Keratinocyte (primary cell): ENCODE data around the gene B3GLCT. TPM values are rescaled to one million over a fixed set of nuclear protein-coding genes. Genes with fewer than 3 reads are reported as not detected.

ENCODE experiments used
- DNase-seq: peaks from one replicate; pipeline ENCODE4 v3.0.0-alpha.2; 2011; ENCODE audit warnings: low read depth, missing footprints, low spot score
- FAIRE-seq: peaks from 2 replicates; lab custom pipeline; 2011; peaks lifted over from hg19 to GRCh38; lab: Jason Lieb, UNC
- H2AFZ ChIP-seq: 2 replicates; pipeline ENCODE4 v1.6.0; 2012; ENCODE audit warnings: low read length, control low read depth, inconsistent platforms; ENCODE audit not compliant: control insufficient read depth
- H3K27ac ChIP-seq: 2 replicates; pipeline ENCODE4 v1.5.1; 2011; ENCODE audit warnings: low read length; ENCODE audit not compliant: control insufficient read depth, insufficient read depth
- H3K27me3 ChIP-seq: 3 replicates; pipeline ENCODE4 v1.6.0; 2011; ENCODE audit warnings: low read length; ENCODE audit not compliant: control insufficient read depth, insufficient read depth; ENCODE audit errors: extremely low read depth
- H3K36me3 ChIP-seq, 2 experiments: 2 replicates in 1 of 2; 3 replicates in 1 of 2; pipeline ENCODE4 v1.5.1; 2011; ENCODE audit warnings: low read length in 2 of 2, mild to moderate bottlenecking in 1 of 2; ENCODE audit not compliant: control insufficient read depth in 2 of 2, insufficient read depth in 2 of 2; ENCODE audit errors: extremely low read depth in 1 of 2
- H3K4me1 ChIP-seq: 3 replicates; pipeline ENCODE4 v1.5.1; 2011; ENCODE audit warnings: low read length; ENCODE audit not compliant: control insufficient read depth, insufficient read depth; ENCODE audit errors: extremely low read depth
- H3K4me2 ChIP-seq: 3 replicates; pipeline ENCODE4 v1.6.0; 2011; ENCODE audit warnings: low read depth, low read length; ENCODE audit not compliant: control insufficient read depth, insufficient read depth; ENCODE audit errors: extremely low read depth
- H3K4me3 ChIP-seq, 3 experiments: fragments of 200-600 bp in 1 of 3; sonication (generic) in 1 of 3; 2 replicates in 2 of 3; 3 replicates in 1 of 3; pipeline ENCODE4 v1.5.1; 2011 to 2016; ENCODE audit warnings: low read length in 3 of 3, mild to moderate bottlenecking in 3 of 3, control low read depth in 2 of 3, inconsistent platforms in 1 of 3, low read depth in 1 of 3, mixed read lengths in 1 of 3, mixed run types in 1 of 3, moderate library complexity in 1 of 3; ENCODE audit not compliant: control insufficient read depth in 2 of 3, insufficient read depth in 2 of 3; ENCODE audit errors: extremely low read depth in 1 of 3
- H3K79me2 ChIP-seq: 2 replicates; pipeline ENCODE4 v1.6.0; 2012; ENCODE audit warnings: low read length; ENCODE audit not compliant: control insufficient read depth, insufficient read depth
- H3K9ac ChIP-seq: 3 replicates; pipeline ENCODE4 v1.6.0; 2011; ENCODE audit warnings: low read length; ENCODE audit not compliant: control insufficient read depth, insufficient read depth; ENCODE audit errors: extremely low read depth
- H3K9me1 ChIP-seq: 3 replicates; pipeline ENCODE4 v1.6.0; 2011; ENCODE audit warnings: low read length; ENCODE audit not compliant: control insufficient read depth, insufficient read depth; ENCODE audit errors: extremely low read depth
- H3K9me3 ChIP-seq: 2 replicates; pipeline ENCODE4 v1.5.1; 2012; ENCODE audit warnings: low read depth, low read length; ENCODE audit not compliant: control insufficient read depth
- H4K20me1 ChIP-seq: 3 replicates; pipeline ENCODE4 v1.6.0; 2011; ENCODE audit warnings: low read length; ENCODE audit not compliant: control insufficient read depth, insufficient read depth; ENCODE audit errors: extremely low read depth
- CTCF ChIP-seq, 3 experiments: IDR thresholded peaks in 1 of 3; conservative IDR thresholded peaks in 1 of 3; optimal IDR thresholded peaks in 1 of 3; 2 replicates in 2 of 3; 3 replicates in 1 of 3; pipeline versions ENCODE3 to v1.5.1; 2011; ENCODE audit warnings: low read length in 3 of 3, mild to moderate bottlenecking in 3 of 3, moderate library complexity in 2 of 3, control low read depth in 1 of 3, inconsistent platforms in 1 of 3; ENCODE audit not compliant: insufficient read depth in 2 of 3; ENCODE audit errors: extremely low read depth in 1 of 3
- EZH2 ChIP-seq: IDR thresholded peaks from one replicate; pipeline ENCODE4 v1.6.1; 2012; ENCODE audit warnings: inconsistent platforms, mild to moderate bottlenecking, low read length, moderate library complexity
- dilution Hi-C: fragments of 300-500 bp; cut with MboI; formaldehyde crosslinking; loops from one replicate; pipeline ENCODE4 v1.7.0; 2020; ENCODE audit warnings: low sequenced_read_pairs; ENCODE audit not compliant: extremely low pct_ligation_motif_present
- polyA plus RNA-seq, 5 experiments: library from polyadenylated mRNA; depleted of rRNA in 3 of 5; stranded (reverse) in 3 of 5; stranded (forward) in 1 of 5; unstranded in 1 of 5; fragments of >200 nt; gene quantifications; 1 replicate in 1 of 5; 2 replicates in 3 of 5; 3 replicates in 1 of 5; pipeline versions ENCODE4 v1.2.1 to v1.2.3, GENCODE V29; 2011 to 2012; ENCODE audit warnings: missing spikeins in 2 of 5, low read depth in 1 of 5, low replicate concordance in 1 of 5

The B3GLCT gene
- polyA plus RNA-seq, 1 donor (not counting 4 experiments of a cell fraction or from before 2014, with no cell fraction given), result 4.4 TPM

- Histone ChIP-seq H3K27me3 (no peaks in the 10 kb centered on the region), H3K4me3 (no peak overlapping the region), H3K4me2 (no peak overlapping the region), H3K36me3 (no peaks in the 10 kb centered on the region), H3K9ac (no peak overlapping the region), H3K9me3 (no peaks in the 10 kb centered on the region), H2AFZ (no peak overlapping the region), H3K4me1 (no peaks in the 10 kb centered on the region), H3K27ac (no peak overlapping the region), H4K20me1 (no peaks in the 10 kb centered on the region), H3K9me1 (no peaks in the 10 kb centered on the region), H3K79me2 (no peaks in the 10 kb centered on the region)
- FAIRE-seq, result no peak
- TF ChIP-seq CTCF (optimal IDR thresholded peaks at IDR 0.05 in 1 of 3, IDR thresholded peaks at IDR 0.05 in 1 of 3, conservative IDR thresholded peaks at IDR 0.05 in 1 of 3; ENCODE audit: extremely low read depth in 1 of 3, insufficient read depth in 2 of 3, low read length in 3 of 3) (no peak), EZH2 (no peak)
- dilution Hi-C loops, result no loop called here
- DNase-seq, result no peak
Measured at GRCh38 chr13:31219909-31220598, 20.3 kb downstream of the B3GLCT start.

GRCh38 chr13:31221057-31221456 is 21.3 kb downstream of the B3GLCT start:
- Histone ChIP-seq H3K9ac (no peak overlapping the region), H3K79me2 (no peaks in the 10 kb centered on the region), H3K27ac (no peak overlapping the region), H4K20me1 (no peaks in the 10 kb centered on the region), H2AFZ (no peak overlapping the region), H3K9me1 (no peaks in the 10 kb centered on the region), H3K4me2 (no peak overlapping the region), H3K36me3 (no peaks in the 10 kb centered on the region), H3K4me3 (no peak overlapping the region), H3K9me3 (no peaks in the 10 kb centered on the region), H3K4me1 (no peaks in the 10 kb centered on the region), H3K27me3 (no peaks in the 10 kb centered on the region)
- no peak for DNase-seq
- dilution Hi-C loops, result no loop called here
- no peak for FAIRE-seq
- TF ChIP-seq CTCF (optimal IDR thresholded peaks at IDR 0.05 in 1 of 3, IDR thresholded peaks at IDR 0.05 in 1 of 3, conservative IDR thresholded peaks at IDR 0.05 in 1 of 3; ENCODE audit: extremely low read depth in 1 of 3, insufficient read depth in 2 of 3, low read length in 3 of 3), result no peak
- TF ChIP-seq EZH2, result no peak
